SU-DHL-6 (cell line): ENCODE results near the gene NEGR1.

Experiments
- EZH2phosphoT487 ChIP-seq: fragments of 200-600 bp; sonication (generic), shearing (Covaris generic); conservative IDR thresholded peaks from 2 replicates; pipeline ENCODE4 v1.6.1; 2018; ENCODE audit warnings: mild to moderate bottlenecking, antibody characterized with exemption, low read length, moderate library complexity, mixed read lengths
- TF ChIP-seq, protein P1 (sequence below): fragments of 200-600 bp; sonication (generic); IDR thresholded peaks from one replicate; pipeline ENCODE4 v1.5.1; 2017; ENCODE audit warnings: antibody characterized with exemption, mild to moderate bottlenecking, low read length, moderate library complexity; ENCODE audit not compliant: insufficient read depth, poor library complexity, severe bottlenecking

DNA sequence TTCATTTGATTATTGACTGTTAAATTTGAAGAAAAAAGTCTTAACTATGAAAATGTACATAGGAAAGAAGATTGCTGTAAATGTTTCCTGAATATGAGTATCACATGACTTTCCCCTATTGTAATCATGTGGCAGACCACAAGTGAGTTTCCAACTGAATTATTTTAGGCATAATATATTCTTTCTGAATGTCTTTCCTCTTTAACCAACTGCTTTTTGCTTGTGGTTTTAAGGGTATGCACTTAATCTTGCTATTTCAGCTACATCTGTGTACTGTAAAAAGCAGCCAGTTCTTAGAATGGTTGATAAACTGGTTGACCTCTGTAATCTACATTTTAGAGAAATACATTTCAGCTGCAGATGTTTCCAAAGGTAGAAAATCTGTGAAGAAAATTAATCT is 400.7 kb downstream of the NEGR1 start:
- TF ChIP-seq, protein P1, sequence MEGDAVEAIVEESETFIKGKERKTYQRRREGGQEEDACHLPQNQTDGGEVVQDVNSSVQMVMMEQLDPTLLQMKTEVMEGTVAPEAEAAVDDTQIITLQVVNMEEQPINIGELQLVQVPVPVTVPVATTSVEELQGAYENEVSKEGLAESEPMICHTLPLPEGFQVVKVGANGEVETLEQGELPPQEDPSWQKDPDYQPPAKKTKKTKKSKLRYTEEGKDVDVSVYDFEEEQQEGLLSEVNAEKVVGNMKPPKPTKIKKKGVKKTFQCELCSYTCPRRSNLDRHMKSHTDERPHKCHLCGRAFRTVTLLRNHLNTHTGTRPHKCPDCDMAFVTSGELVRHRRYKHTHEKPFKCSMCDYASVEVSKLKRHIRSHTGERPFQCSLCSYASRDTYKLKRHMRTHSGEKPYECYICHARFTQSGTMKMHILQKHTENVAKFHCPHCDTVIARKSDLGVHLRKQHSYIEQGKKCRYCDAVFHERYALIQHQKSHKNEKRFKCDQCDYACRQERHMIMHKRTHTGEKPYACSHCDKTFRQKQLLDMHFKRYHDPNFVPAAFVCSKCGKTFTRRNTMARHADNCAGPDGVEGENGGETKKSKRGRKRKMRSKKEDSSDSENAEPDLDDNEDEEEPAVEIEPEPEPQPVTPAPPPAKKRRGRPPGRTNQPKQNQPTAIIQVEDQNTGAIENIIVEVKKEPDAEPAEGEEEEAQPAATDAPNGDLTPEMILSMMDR = no peak
- TF ChIP-seq EZH2phosphoT487 = no peak
